Skin of body (tissue), 2 donors: ENCODE data around the gene FAM222A. TPM values are rescaled to one million over a fixed set of nuclear protein-coding genes. Genes with fewer than 3 reads are reported as not detected.
A peak's percentile ranks its signal among the peaks of the same experiment; 100 is the strongest.

ENCODE experiments used
- DNase-seq: peaks from one replicate; lab custom pipeline; 2025; lab: John Stamatoyannopoulos, UW
- total RNA-seq: library from RNA; depleted of rRNA; stranded (reverse); fragments of >200 nt; gene quantifications from one replicate; pipeline ENCODE4 v1.2.3, GENCODE V29; 2014

The FAM222A gene
- total RNA-seq, 1 donor from 2014 or later = 1.4 TPM

GRCh38 chr12:109770861-109771670 is 57.4 kb downstream of the FAM222A start:
- DNase-seq = no peak

DNA sequence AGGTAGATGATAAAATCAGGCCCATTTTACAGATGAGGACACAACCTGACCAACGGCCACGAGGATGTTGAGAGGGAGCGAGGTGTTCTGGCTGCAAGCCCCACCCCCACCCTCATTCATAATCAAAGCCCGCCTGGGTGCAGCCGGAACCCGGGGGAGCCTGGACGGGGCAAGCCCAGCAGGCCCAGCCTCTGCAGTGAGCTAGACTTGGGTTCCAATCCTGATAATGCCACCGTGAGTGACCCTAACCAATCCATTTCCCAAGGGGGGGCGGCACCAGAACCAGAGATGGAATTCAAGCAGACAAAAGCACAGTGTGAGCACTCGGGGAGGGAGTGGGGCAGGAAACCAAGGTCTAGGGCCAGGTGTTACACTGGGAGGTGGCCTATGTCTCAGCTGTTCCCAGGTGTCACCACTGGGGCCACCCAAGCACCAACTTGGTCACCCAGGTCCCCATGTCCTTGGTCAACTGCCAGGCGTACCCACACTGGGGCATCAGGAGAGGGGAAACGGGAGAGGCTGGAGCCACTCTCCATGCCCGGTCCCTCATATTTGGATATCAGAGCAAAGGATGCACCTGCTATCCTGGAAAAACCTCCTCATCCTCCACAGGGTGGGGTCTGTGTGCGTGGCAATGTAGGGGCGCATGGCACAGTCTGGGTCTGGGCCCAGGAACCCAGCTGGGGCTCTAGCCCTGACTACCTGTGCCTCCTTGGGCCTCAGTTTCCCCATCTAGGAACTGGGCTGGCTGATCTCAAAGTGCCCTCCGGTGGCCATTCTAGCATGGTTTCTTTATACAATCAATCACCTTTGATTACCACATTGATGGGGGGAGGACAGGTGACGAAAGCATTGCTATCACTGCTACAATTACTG is 58.4 kb downstream of the FAM222A start:
- DNase-seq = no peak

DNA sequence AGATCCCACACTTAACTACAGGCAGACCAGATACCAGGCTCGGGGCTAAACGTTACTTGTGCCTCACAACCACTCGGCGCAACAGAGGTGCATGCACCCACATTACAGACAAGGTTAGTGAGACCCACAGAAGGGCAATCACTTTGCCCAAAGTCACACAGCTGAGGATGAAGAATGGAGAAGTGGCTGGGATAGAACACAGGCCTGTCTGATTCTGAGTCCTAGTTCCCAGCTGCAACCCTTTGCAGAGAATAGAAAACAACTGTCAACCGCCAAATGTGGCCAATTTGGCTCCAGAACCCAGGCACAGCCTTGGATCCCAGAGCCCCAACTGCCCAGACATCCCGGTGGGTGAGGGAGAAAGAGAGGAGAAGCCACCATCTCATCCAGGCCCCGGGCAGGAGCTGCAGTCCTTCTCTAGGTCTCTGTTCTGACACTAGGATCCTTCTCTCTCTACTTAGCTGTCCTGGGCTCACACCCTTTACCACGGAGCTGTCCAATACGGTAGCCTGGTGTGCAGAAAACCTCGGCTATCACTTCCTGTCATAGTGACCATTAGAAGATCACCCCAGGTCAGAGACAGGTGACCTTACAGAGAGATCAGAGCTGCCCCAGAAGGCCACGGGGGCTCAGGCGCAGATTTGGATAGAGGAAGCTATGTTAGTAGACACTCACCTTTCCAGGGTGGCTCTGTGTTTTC is 59.1 kb downstream of the FAM222A start:
- no peak for DNase-seq

DNA sequence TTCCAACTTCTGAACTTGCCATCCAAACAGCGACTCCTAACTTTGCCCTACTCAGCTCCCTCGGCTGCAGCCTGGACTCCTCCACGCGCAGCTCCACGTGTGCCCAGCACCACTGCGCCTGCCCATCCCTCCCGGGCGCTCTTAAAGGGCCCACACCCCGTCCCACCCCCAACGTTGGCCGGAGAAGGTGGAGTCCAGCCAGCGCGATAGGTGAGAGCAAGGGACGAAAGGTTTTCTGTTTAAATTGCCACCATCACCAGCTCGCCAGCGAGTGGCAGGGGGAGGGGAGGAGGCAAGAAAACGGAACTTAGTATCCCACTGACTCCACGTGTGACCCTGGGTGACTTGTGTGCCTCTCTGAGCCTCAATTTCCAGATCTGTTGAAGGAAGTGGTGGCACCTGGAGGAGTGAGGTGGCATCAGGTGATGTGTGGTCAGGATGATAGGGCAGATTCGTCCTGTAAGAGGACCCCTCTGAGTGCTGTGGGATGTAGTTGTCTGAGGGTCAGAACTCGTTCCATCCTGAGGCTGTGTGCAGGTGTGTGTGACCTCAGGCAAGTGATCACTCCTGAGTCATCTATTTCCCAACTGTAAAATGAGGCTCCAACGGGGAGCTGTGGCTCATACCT is 59.9 kb downstream of the FAM222A start:
- no peak for DNase-seq

GRCh38 chr12:109775172-109775881 is 61.7 kb downstream of the FAM222A start:
- DNase-seq = peak; percentile 27

DNA sequence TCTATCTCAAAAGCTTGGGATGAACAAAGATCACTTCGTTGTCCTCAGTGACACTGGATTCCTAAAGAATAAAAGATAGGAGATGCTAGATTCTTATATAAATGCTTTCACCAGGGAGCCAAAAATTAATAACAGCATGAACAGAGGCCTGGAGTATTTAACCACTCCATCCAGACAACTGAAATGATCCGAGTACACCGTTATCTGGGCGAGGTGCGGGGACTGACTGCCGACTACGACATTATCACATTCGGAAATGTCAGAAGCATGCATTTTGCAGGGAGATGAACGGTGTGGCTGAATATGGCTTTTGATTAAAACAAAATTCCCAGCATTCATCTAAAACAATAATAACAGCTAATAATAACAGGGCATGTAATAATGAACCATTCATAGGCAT is 63.0 kb downstream of the FAM222A start:
- DNase-seq = no peak

DNA sequence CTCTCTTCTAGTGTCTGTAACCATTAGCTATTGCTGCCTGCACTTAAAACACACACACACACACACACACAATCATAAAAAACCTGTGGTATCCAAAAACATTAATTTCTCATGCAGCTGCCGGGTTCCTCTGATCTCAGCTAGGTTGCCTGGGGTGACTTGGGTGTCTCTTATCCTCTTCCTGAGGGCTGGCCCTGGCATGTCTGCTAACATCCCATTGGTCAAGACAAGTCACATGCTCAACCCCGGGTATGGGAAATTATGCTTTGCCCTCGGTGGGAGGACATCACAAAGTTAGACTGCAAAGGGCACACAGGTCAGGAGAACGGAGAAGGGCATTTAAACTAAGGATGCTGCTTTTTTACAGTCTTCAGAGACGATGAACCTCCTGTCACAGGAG is 63.9 kb downstream of the FAM222A start:
- no peak for DNase-seq

DNA sequence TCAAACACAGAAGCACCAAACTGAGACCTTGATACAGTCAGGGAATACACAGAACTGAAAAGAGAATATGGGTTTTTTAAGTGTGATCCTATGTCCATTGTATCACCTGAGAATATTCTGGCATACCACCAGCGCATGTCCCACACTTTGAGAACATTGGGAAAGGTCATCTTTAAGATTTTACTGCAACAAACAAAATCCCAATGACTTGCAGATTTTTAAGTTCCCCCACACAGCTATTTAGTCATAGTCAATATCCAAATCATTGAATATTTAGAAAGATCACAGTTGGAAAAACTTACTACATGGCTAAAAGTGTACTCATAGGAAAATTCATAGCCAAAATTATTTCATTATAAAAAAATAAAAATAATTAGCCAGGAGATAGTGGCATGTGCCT is 65.1 kb downstream of the FAM222A start:
- DNase-seq = no peak

GRCh38 chr12:109779382-109779781 is 65.8 kb downstream of the FAM222A start:
- no peak for DNase-seq

DNA sequence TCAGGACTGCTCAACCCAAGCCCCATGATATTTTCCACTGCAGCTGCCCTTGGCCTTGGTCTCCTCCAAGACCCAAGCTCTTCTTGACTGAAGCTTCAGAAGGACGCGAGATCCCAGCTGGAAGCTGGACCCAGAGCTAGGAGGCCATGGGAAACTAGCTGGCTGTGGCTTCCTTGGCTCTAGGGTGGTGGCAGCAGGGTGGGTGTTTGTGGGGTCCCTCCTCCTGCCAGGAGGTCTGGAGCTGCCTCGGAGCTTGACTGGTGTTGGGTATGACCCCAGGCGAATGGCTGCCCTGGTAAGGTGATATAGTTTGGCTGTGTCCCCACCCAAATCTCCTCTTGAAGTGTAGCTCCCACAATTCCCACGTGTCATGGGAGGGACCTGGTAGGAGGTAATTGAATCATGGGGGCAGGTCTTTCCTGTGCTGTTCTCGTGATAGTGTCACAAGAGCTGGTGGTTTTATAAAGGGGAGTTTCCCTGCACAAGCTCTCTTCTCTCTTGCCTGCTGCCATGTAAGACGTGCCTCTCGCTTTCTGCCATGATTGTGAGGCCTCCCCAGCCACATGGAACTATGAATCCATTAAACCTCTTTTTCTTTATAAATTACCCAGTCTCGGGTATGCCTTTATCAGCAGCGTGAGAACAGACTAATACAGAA is 68.2 kb downstream of the FAM222A start:
- no peak for DNase-seq

GRCh38 chr12:109782326-109782703 is 68.7 kb downstream of the FAM222A start:
- no peak for DNase-seq

DNA sequence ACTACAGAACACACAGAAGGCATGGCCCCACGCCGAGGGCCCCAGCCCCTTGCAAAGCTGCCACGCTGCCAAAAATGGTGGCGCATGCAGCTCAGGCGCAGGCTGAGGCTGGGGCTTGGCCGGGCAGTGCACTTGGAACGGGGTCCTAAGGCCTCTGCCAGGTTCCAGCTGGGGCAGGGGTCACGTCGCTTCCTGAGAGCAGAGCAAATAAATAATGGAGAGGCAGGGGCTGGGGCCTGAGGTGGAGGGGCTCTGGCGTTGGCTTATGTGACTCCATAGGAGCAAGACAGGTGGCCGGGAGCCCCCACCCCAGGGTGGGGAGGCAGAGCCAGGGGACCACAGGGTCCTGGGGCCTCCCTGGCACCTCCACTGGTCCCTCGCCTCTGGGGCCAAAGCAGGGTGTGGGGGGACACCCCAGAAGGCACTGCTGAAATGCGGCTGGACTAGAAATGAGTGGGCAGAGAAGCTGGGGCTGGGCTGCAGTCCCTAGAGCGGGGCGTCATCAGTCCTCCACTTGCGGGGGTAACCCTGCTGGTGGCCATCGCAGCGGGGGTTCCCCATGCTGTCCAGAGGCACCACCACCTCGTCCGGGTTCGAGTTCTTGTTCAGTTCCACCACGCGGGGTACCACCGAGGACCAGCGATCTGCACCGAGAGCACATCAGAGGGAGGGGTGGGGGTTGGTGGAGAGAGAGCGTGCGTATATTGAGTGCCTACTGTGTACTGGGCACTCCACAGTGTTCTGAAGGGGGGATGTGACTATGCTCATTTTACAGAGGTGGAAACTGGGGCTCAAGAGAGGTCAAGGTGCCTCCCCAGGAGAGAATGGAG is 69.7 kb downstream of the FAM222A start:
- no peak for DNase-seq

GRCh38 chr12:109783965-109784244 is 70.3 kb downstream of the FAM222A start:
- DNase-seq = no peak

DNA sequence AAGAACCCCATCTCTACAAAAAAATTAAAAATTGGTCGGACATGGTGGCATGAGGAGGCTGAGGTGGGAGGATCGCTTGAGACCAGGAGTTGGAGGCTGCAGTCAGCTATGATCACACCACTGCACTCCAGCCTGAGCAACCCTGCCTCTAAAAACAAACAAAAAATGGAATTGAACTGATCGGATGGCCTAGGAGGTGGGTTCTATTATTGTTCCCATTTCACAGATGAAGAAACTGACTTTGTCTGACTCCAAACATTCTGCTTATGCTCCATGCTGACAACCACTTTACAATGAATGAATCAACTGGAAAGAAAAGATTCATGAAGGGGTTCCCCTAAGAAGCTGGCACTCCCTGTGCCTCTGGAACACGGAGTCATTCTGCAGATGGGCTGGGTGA is 72.2 kb downstream of the FAM222A start:
- DNase-seq = no peak

GRCh38 chr12:109786799-109787198 is 73.2 kb downstream of the FAM222A start:
- no peak for DNase-seq

DNA sequence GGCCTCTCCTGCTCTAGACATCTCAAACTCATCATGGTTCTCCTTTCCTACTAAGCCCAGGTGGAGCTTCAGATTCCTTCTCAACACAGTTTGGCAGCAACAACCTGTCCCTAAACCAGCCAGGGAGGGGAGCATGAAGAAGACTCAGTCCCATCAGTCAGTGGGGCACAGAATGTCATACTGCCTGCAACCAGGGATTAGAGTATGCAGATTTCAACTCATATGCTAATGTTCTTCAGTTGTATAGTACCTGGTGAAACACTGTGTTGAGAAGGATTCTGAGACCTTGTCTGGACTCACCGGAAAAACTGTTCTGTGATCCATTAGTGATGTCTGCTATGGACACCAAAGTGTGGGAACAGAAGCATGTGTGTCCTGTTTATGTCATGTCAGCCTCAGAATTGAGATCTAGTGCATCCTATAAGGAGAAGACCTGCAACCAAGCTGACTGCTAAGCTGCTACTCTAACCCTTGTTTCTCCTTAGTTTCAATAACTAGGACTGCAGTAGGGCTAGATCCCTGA is 76.0 kb downstream of the FAM222A start:
- DNase-seq = no peak

GRCh38 chr12:109792992-109793391 is 79.4 kb downstream of the FAM222A start:
- no peak for DNase-seq

DNA sequence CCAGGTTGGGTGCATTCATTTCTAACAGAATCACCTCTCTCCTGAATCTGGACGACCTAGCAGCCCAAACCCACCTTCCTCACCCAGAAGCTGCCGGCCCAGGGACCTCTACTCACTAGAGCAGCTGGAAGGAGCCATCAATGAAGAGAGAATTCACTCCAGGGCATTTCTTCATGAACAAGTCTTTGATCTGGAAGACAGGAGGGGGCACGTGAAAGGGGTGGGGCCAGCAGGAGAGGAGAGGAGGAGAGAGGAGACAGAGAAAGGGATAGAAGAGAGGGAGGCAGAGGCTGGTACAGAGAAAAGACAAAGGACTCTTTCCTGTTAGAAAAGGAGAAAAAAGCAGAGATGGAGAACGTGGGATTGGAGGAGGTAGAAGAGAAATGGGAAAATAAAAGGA is 79.8 kb downstream of the FAM222A start:
- no peak for DNase-seq

- no peak for DNase-seq
These were observed 80.3 kb downstream of the FAM222A start for GRCh38 chr12:109793826-109794501.
